Measurements from ENCODE around the gene TTLL9. TPM values are rescaled to one million over a fixed set of nuclear protein-coding genes. Genes with fewer than 3 reads are reported as not detected.

The TTLL9 gene
- total RNA-seq, 1 experiment from 2014 or later, result not detected

DNA sequence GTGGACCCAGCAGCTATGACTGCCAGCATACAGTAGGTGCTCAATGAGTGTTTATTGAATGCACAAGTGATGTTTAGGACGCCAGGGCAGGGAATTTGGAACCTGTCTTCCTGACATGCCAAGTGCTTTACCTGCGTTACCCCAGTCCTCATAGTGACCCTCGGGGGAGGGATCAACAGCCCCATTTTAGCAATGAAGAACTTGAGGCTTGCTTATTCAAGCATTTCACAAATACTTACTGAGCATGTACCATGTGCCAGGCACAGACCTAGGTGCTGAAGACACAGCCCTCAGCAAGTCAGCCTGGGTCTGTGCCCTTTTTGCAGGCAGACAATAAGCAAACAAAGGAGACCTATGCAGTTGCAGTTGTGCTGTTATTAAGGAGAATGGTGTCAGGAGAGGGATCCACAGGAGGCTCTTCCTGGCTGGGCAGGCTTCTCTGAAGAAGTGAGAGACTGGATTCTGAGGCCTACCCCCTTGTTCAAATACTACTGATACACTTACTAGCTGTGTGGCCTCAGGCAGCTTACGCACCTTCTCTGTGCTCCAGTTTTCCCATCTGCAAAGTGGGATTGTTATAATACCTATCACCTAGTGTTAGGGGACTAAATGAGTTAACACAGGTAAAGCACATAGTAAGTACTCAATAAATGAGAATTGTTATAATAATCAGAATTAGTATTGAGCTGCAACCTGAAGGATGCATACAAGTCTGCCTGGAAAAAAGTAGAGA is 39.8 kb downstream of the TTLL9 start:
- Histone ChIP-seq H3K27me3 (replicated peaks; ENCODE audit: insufficient read depth, low read depth, low read length, poor library complexity) (no peaks in the 10 kb centered on the region), H3K9me3 (ENCODE audit: low read depth, low read length, poor library complexity, severe bottlenecking) (no peaks in the 10 kb centered on the region), H3K4me1 (ENCODE audit: insufficient read depth, low read length, poor library complexity, severe bottlenecking) (no peaks in the 10 kb centered on the region), H3K4me3 (ENCODE audit: low read depth, low read length, poor library complexity, severe bottlenecking) (no peak overlapping the region), H3K27ac (ENCODE audit: low read depth, low read length, poor library complexity, severe bottlenecking) (no peak overlapping the region), H3K36me3 (ENCODE audit: insufficient read depth, low read length, poor library complexity, severe bottlenecking) (no peaks in the 10 kb centered on the region)
- intact Hi-C loops (cut with micrococcal nuclease; ENCODE audit: unreplicated experiment), result no loop called here
- no TSS peak for BruUV-seq (replicated peaks)
- ChIA-PET POLR2A (ENCODE audit: low non-redundant PET) (no interaction called here), CTCF (no interaction called here)
- no peak for TF ChIP-seq EZH2 (IDR thresholded peaks at IDR 0.05; ENCODE audit: borderline replicate concordance, low read depth, low read length, poor library complexity, severe bottlenecking)
- TF ChIP-seq, protein P1, sequence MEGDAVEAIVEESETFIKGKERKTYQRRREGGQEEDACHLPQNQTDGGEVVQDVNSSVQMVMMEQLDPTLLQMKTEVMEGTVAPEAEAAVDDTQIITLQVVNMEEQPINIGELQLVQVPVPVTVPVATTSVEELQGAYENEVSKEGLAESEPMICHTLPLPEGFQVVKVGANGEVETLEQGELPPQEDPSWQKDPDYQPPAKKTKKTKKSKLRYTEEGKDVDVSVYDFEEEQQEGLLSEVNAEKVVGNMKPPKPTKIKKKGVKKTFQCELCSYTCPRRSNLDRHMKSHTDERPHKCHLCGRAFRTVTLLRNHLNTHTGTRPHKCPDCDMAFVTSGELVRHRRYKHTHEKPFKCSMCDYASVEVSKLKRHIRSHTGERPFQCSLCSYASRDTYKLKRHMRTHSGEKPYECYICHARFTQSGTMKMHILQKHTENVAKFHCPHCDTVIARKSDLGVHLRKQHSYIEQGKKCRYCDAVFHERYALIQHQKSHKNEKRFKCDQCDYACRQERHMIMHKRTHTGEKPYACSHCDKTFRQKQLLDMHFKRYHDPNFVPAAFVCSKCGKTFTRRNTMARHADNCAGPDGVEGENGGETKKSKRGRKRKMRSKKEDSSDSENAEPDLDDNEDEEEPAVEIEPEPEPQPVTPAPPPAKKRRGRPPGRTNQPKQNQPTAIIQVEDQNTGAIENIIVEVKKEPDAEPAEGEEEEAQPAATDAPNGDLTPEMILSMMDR (conservative IDR thresholded peaks at IDR 0.05; ENCODE audit: low read depth, low read length), result no peak
- DNase-seq (ENCODE audit: low spot score), result no peak

DNA sequence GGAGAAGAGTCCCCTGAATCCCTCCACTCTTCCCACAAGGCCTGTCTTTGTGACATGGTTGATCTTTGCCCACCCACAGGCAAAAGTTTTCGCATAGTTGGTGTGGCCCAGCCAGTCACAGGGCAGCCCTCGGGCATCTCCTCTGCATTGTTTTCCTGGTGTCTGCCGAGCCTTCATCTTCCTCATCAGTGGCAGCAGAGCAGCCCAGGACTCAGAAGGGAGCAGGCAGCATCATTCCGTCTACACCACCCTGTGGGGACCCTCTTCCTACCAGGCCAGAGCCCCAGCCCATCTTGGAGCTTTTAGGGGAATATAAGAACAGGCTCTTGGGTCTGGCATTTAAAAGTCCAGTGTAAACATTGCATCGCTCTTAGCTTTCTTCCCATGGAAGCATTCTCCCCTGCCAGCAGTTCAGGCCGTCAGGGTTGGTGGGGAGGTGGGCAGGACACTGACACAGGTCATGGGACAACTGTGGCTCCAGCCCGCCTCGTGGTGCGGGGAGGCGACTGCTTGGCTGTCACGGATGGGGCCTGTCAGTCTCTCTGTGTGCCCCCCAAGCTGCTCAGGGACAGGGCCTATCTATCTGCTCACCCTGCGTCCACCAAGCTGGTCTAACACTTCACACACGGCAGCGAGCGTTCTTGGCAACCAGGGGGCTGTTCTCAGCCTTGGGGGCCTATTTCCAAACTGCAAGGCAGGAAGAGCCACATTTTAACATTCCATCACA is 43.2 kb downstream of the TTLL9 start:
- no peak overlapping the region for H3K27ac ChIP-seq (ENCODE audit: low read depth, low read length, poor library complexity, severe bottlenecking)
- intact Hi-C loops (cut with micrococcal nuclease; ENCODE audit: unreplicated experiment), result no loop called here
- DNase-seq (ENCODE audit: low spot score), result no peak
- no peak overlapping the region for H3K4me3 ChIP-seq (ENCODE audit: low read depth, low read length, poor library complexity, severe bottlenecking)
- H3K27me3 ChIP-seq (replicated peaks; ENCODE audit: insufficient read depth, low read depth, low read length, poor library complexity), result no peaks in the 10 kb centered on the region
- BruUV-seq (replicated peaks), result no TSS peak
- POLR2A ChIA-PET (ENCODE audit: low non-redundant PET), result no interaction called here
- no peaks in the 10 kb centered on the region for H3K36me3 ChIP-seq (ENCODE audit: insufficient read depth, low read length, poor library complexity, severe bottlenecking)
- H3K9me3 ChIP-seq (ENCODE audit: low read depth, low read length, poor library complexity, severe bottlenecking), result no peaks in the 10 kb centered on the region
- TF ChIP-seq, protein P1 (conservative IDR thresholded peaks at IDR 0.05; ENCODE audit: low read depth, low read length), result no peak
- no peak for TF ChIP-seq EZH2 (IDR thresholded peaks at IDR 0.05; ENCODE audit: borderline replicate concordance, low read depth, low read length, poor library complexity, severe bottlenecking)
- H3K4me1 ChIP-seq (ENCODE audit: insufficient read depth, low read length, poor library complexity, severe bottlenecking), result no peaks in the 10 kb centered on the region
- CTCF ChIA-PET, result no interaction called here

DNA sequence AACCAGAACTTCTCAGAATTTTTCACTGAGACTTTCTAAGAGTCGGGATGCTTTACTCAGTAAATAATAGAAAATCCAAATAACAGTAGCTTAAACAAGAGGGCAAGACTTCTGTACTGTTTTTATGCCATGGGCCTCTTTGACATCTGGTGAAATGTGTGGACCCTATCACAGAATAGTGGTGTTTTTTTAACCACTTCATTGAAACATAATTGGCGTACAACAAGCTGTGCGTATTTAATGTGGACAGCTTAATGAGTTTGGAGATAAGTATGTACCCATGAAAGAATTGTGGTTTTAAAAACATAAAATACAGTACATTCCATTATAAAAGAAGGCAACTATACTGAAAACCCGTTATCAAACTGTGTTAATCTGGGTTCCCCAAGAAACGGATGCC is 43.7 kb downstream of the TTLL9 start:
- BruUV-seq (replicated peaks), result no TSS peak
- Histone ChIP-seq H3K27me3 (replicated peaks; ENCODE audit: insufficient read depth, low read depth, low read length, poor library complexity) (no peaks in the 10 kb centered on the region), H3K27ac (ENCODE audit: low read depth, low read length, poor library complexity, severe bottlenecking) (no peak overlapping the region), H3K9me3 (ENCODE audit: low read depth, low read length, poor library complexity, severe bottlenecking) (no peaks in the 10 kb centered on the region), H3K4me3 (ENCODE audit: low read depth, low read length, poor library complexity, severe bottlenecking) (no peak overlapping the region), H3K4me1 (ENCODE audit: insufficient read depth, low read length, poor library complexity, severe bottlenecking) (no peaks in the 10 kb centered on the region), H3K36me3 (ENCODE audit: insufficient read depth, low read length, poor library complexity, severe bottlenecking) (no peaks in the 10 kb centered on the region)
- intact Hi-C loops (cut with micrococcal nuclease; ENCODE audit: unreplicated experiment), result no loop called here
- DNase-seq (ENCODE audit: low spot score), result no peak
- CTCF ChIA-PET, result no interaction called here
- POLR2A ChIA-PET (ENCODE audit: low non-redundant PET), result no interaction called here
- TF ChIP-seq, protein P1 (conservative IDR thresholded peaks at IDR 0.05; ENCODE audit: low read depth, low read length), result no peak
- no peak for TF ChIP-seq EZH2 (IDR thresholded peaks at IDR 0.05; ENCODE audit: borderline replicate concordance, low read depth, low read length, poor library complexity, severe bottlenecking)
